Measurements from ENCODE around the gene GPR143.

Gene GPR143

GRCh38 chrX:9706421-9706820 lies 59.2 kb downstream of the GPR143 start:
- no peak for DNase-seq (ENCODE audit: extremely low read depth, low read depth)

GRCh38 chrX:9704876-9705465 lies 60.7 kb downstream of the GPR143 start:
- no peak for TF ChIP-seq CTCF (IDR thresholded peaks at IDR 0.05; ENCODE audit: low read depth, low read length)
- DNase-seq (ENCODE audit: extremely low read depth, low read depth): no peak

More at GRCh38 chrX:9706421-9706820, 59.2 kb downstream of the GPR143 start:
- TF ChIP-seq CTCF (IDR thresholded peaks at IDR 0.05; ENCODE audit: low read depth, low read length): no peak

- DNase-seq (ENCODE audit: extremely low read depth, low read depth): no peak
- TF ChIP-seq CTCF (IDR thresholded peaks at IDR 0.05; ENCODE audit: low read depth, low read length): no peak
These were observed 62.2 kb downstream of the GPR143 start for GRCh38 chrX:9703406-9703805.

- TF ChIP-seq CTCF (IDR thresholded peaks at IDR 0.05; ENCODE audit: low read depth, low read length): no peak
- DNase-seq (ENCODE audit: extremely low read depth, low read depth): no peak
These were observed 63.9 kb downstream of the GPR143 start for GRCh38 chrX:9701790-9702189.

GRCh38 chrX:9700555-9700954 lies 65.1 kb downstream of the GPR143 start:
- DNase-seq (ENCODE audit: extremely low read depth, low read depth): no peak
- no peak for TF ChIP-seq CTCF (IDR thresholded peaks at IDR 0.05; ENCODE audit: low read depth, low read length)

GRCh38 chrX:9698576-9698975 lies 67.1 kb downstream of the GPR143 start:
- DNase-seq (ENCODE audit: extremely low read depth, low read depth): no peak
- TF ChIP-seq CTCF (IDR thresholded peaks at IDR 0.05; ENCODE audit: low read depth, low read length): no peak

GRCh38 chrX:9693307-9694001 lies 72.2 kb downstream of the GPR143 start:
- DNase-seq (ENCODE audit: extremely low read depth, low read depth): no peak
- no peak for TF ChIP-seq CTCF (IDR thresholded peaks at IDR 0.05; ENCODE audit: low read depth, low read length)

All from AG09319 (cell line).